ENCODE data around the gene NEUROD2.

The NEUROD2 gene

GRCh38 chr17:39566094-39566850 is 41.4 kb downstream of the NEUROD2 start:
- no peak for TF ChIP-seq CTCF (IDR thresholded peaks at IDR 0.05; ENCODE audit: low read length, missing control alignments)
- no peak for DNase-seq (ENCODE audit: low read depth)
- H3K4me3 ChIP-seq (replicated peaks; ENCODE audit: low read depth, low read length) = no peak overlapping the region

- no peak overlapping the region for H3K4me3 ChIP-seq (replicated peaks; ENCODE audit: low read depth, low read length)
- DNase-seq (ENCODE audit: low read depth) = peak; percentile 20
- TF ChIP-seq CTCF (IDR thresholded peaks at IDR 0.05; ENCODE audit: low read length, missing control alignments) = no peak
These were observed 43.4 kb downstream of the NEUROD2 start for GRCh38 chr17:39564211-39564848.

- no peak for TF ChIP-seq CTCF (IDR thresholded peaks at IDR 0.05; ENCODE audit: low read length, missing control alignments)
- peak; percentile 45 for DNase-seq (ENCODE audit: low read depth)
- H3K4me3 ChIP-seq (replicated peaks; ENCODE audit: low read depth, low read length) = no peak overlapping the region
These were observed 44.2 kb downstream of the NEUROD2 start for GRCh38 chr17:39563476-39563875.

GRCh38 chr17:39562976-39563375 is 44.7 kb downstream of the NEUROD2 start:
- no peak for TF ChIP-seq CTCF (IDR thresholded peaks at IDR 0.05; ENCODE audit: low read length, missing control alignments)
- peak; percentile 45 for DNase-seq (ENCODE audit: low read depth)
- H3K4me3 ChIP-seq (replicated peaks; ENCODE audit: low read depth, low read length) = no peak overlapping the region

- no peak for DNase-seq (ENCODE audit: low read depth)
- no peak for TF ChIP-seq CTCF (IDR thresholded peaks at IDR 0.05; ENCODE audit: low read length, missing control alignments)
- no peak overlapping the region for H3K4me3 ChIP-seq (replicated peaks; ENCODE audit: low read depth, low read length)
These were observed 45.3 kb downstream of the NEUROD2 start for GRCh38 chr17:39562395-39562794.

- no peak for DNase-seq (ENCODE audit: low read depth)
- no peak overlapping the region for H3K4me3 ChIP-seq (replicated peaks; ENCODE audit: low read depth, low read length)
- TF ChIP-seq CTCF (IDR thresholded peaks at IDR 0.05; ENCODE audit: low read length, missing control alignments) = no peak
These were observed 51.3 kb downstream of the NEUROD2 start for GRCh38 chr17:39556423-39556822.

Measured in fibroblast of pulmonary artery (primary cell).